SIG-M5 (cell line): ENCODE results near the gene PAPPA2.

ENCODE experiments used
- DNase-seq: peaks from one replicate; lab custom pipeline; 2025; lab: John Stamatoyannopoulos, UW

PAPPA2 gene

GRCh38 chr1:176768532-176768931, 305.6 kb downstream of the PAPPA2 start:
- DNase-seq, result no peak

GRCh38 chr1:176770066-176770465, 307.1 kb downstream of the PAPPA2 start:
- no peak for DNase-seq

GRCh38 chr1:176773038-176773437, 310.1 kb downstream of the PAPPA2 start:
- DNase-seq, result no peak

- DNase-seq, result no peak
These were observed 311.2 kb downstream of the PAPPA2 start for GRCh38 chr1:176774224-176774623.

GRCh38 chr1:176775378-176775777, 312.4 kb downstream of the PAPPA2 start:
- DNase-seq, result no peak

GRCh38 chr1:176775996-176776395, 313.0 kb downstream of the PAPPA2 start:
- DNase-seq, result no peak

GRCh38 chr1:176778056-176778455, 315.1 kb downstream of the PAPPA2 start:
- DNase-seq, result no peak

GRCh38 chr1:176779992-176780328, 317.0 kb downstream of the PAPPA2 start:
- no peak for DNase-seq

GRCh38 chr1:176783309-176783708, 320.3 kb downstream of the PAPPA2 start:
- no peak for DNase-seq

GRCh38 chr1:176785056-176785455, 322.1 kb downstream of the PAPPA2 start:
- no peak for DNase-seq

GRCh38 chr1:176785791-176786190, 322.8 kb downstream of the PAPPA2 start:
- no peak for DNase-seq

- DNase-seq, result no peak
These were observed 323.3 kb downstream of the PAPPA2 start for GRCh38 chr1:176786274-176786673.

- no peak for DNase-seq
These were observed 326.7 kb downstream of the PAPPA2 start for GRCh38 chr1:176789571-176790090.

- DNase-seq, result no peak
These were observed 327.8 kb downstream of the PAPPA2 start for GRCh38 chr1:176790786-176791185.

GRCh38 chr1:176791906-176792305, 328.9 kb downstream of the PAPPA2 start:
- DNase-seq, result no peak

GRCh38 chr1:176794897-176795508, 332.0 kb downstream of the PAPPA2 start:
- no peak for DNase-seq

- no peak for DNase-seq
These were observed 333.0 kb downstream of the PAPPA2 start for GRCh38 chr1:176795929-176796328.

- DNase-seq, result no peak
These were observed 333.6 kb downstream of the PAPPA2 start for GRCh38 chr1:176796583-176796982.

GRCh38 chr1:176799327-176799726, 336.4 kb downstream of the PAPPA2 start:
- DNase-seq, result no peak

- no peak for DNase-seq
These were observed 338.1 kb downstream of the PAPPA2 start for GRCh38 chr1:176800978-176801513.

- no peak for DNase-seq
These were observed 338.6 kb downstream of the PAPPA2 start for GRCh38 chr1:176801514-176802020.

GRCh38 chr1:176802316-176802715, 339.3 kb downstream of the PAPPA2 start:
- DNase-seq, result no peak

GRCh38 chr1:176803042-176803441, 340.1 kb downstream of the PAPPA2 start:
- DNase-seq, result no peak

- DNase-seq, result no peak
These were observed 340.6 kb downstream of the PAPPA2 start for GRCh38 chr1:176803596-176803995.
